Memory B cell (primary cell): ENCODE data around the gene PGRMC2.
"Not testable (repeated sequence)": the region's sequence is repeated elsewhere in the genome, so short reads cannot be mapped to it uniquely, and the experiment has no call there.

ENCODE experiments used
- ATAC-seq: fragments of 150-1000 bp; cut with Tn5 transposase; 2 replicates; pipeline ENCODE4 v1.10.0; 2021; ENCODE audit warnings: low read depth, mild to moderate bottlenecking, moderate library complexity
- DNase-seq, 2 donors: peaks; one replicate each; pipeline ENCODE4 v3.0.0; 2022; ENCODE audit warnings: low spot score in 2 of 2
- H3K27ac Mint-ChIP-seq: one replicate; pipeline ENCODE4 v1.8.0; 2022; ENCODE audit warnings: mild to moderate bottlenecking, moderate library complexity, mixed read lengths
- H3K27me3 Mint-ChIP-seq: one replicate; pipeline ENCODE4 v1.8.0; 2022; ENCODE audit warnings: mixed read lengths
- H3K36me3 Mint-ChIP-seq: one replicate; pipeline ENCODE4 v1.8.0; 2022; ENCODE audit warnings: mild to moderate bottlenecking, mixed read lengths
- H3K4me1 Mint-ChIP-seq: one replicate; pipeline ENCODE4 v1.8.0; 2022; ENCODE audit warnings: mixed read lengths
- H3K4me3 Mint-ChIP-seq: one replicate; pipeline ENCODE4 v1.8.0; 2022; ENCODE audit warnings: mild to moderate bottlenecking, moderate library complexity, mixed read lengths
- H3K9me3 Mint-ChIP-seq: one replicate; pipeline ENCODE4 v1.8.0; 2022; ENCODE audit warnings: mixed read lengths

PGRMC2 gene

GRCh38 chr4:128271551-128271950, 16.1 kb downstream of the PGRMC2 start:
- H3K4me1 Mint-ChIP-seq: peaks cover 2% of the 10 kb centered on the region
- no peak overlapping the region for H3K27ac Mint-ChIP-seq
- no peaks in the 10 kb centered on the region for H3K9me3 Mint-ChIP-seq
- ATAC-seq (no peak), DNase-seq (no peak)
- H3K4me3 Mint-ChIP-seq: no peak overlapping the region
- H3K36me3 Mint-ChIP-seq: peaks cover 6% of the 10 kb centered on the region
- no peaks in the 10 kb centered on the region for H3K27me3 Mint-ChIP-seq

DNA sequence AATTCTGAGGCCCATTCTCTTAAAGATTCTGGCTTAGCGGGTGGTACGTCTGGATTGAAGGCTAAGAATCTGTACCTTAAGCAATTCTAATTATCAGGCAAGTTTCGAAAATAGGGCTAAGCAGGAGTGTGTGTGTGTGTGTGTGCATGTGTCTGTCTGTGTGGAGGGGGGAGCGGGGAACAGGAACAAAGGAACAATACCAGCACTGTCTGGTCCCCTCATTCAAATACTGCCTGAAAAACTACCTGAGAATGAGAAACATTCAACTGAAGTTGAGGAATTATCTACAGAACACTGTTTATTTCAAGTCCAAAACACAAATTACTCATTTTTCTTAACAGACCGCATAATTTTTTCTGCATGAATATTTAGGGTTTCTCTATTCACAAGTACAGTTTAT, 18.6 kb downstream of the PGRMC2 start:
- H3K36me3 Mint-ChIP-seq: peaks cover 6% of the 10 kb centered on the region
- peaks cover 2% of the 10 kb centered on the region for H3K4me1 Mint-ChIP-seq
- no peak for DNase-seq
- ATAC-seq: no peak
- H3K4me3 Mint-ChIP-seq: no peak overlapping the region
- H3K27ac Mint-ChIP-seq: no peak overlapping the region
- H3K27me3 Mint-ChIP-seq: no peaks in the 10 kb centered on the region
- H3K9me3 Mint-ChIP-seq: peaks cover 3% of the 10 kb centered on the region

DNA sequence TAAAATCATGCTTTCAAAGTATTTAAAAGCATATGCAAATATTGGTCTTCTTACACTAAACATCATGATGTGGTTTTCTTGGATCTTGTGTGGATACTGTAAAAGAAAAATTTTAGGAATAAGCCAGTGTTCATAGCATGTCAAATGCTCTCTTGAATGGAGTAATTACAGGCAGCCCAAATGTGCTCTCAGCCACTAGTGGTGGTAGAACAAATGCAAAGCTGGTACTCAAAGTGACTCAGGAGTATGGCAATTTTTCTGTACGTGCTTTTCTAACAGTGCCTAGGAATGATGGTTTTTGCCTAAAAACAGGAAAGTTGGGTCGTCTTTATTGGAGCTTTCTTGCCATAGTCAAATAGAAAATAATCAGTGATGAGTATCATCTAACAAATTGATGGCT, 19.9 kb downstream of the PGRMC2 start:
- H3K27ac Mint-ChIP-seq: no peak overlapping the region

DNA sequence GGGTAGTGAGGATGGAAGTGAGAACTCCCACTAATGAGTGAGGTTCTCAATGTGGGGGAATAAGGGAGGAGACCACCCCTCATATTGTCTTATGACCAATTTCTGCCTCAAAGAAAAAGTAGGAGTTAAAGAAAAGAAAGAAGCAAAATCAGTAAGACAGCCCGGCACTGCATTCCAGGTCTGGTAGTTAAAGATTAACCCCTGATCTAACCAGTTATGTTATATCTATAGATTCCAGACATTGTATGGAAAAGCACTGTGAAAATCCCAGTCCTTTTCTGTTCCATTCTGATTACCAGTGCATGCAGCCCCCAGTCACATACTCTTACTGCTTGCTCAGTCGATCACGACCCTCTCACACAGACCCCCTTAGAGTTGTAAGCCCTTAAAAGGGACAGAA, 20.4 kb downstream of the PGRMC2 start:
- DNase-seq, H3K9me3 Mint-ChIP-seq, H3K4me1 Mint-ChIP-seq, H3K36me3 Mint-ChIP-seq, ATAC-seq, H3K4me3 Mint-ChIP-seq, H3K27me3 Mint-ChIP-seq, H3K27ac Mint-ChIP-seq: not testable (repeated sequence)

More for the DNA sequence above, 19.9 kb downstream of the PGRMC2 start:
- H3K4me3 Mint-ChIP-seq: no peak overlapping the region
- DNase-seq (no peak), ATAC-seq (no peak)
- peaks cover 3% of the 10 kb centered on the region for H3K9me3 Mint-ChIP-seq
- no peaks in the 10 kb centered on the region for H3K27me3 Mint-ChIP-seq
- H3K36me3 Mint-ChIP-seq: peaks cover 5% of the 10 kb centered on the region
- no peaks in the 10 kb centered on the region for H3K4me1 Mint-ChIP-seq

GRCh38 chr4:128265550-128265949, 22.1 kb downstream of the PGRMC2 start:
- DNase-seq, H3K27ac Mint-ChIP-seq, ATAC-seq, H3K9me3 Mint-ChIP-seq, H3K4me1 Mint-ChIP-seq, H3K27me3 Mint-ChIP-seq, H3K4me3 Mint-ChIP-seq, H3K36me3 Mint-ChIP-seq: not testable (repeated sequence)

GRCh38 chr4:128259889-128260288, 27.7 kb downstream of the PGRMC2 start:
- not testable (repeated sequence) for H3K36me3 Mint-ChIP-seq, H3K4me3 Mint-ChIP-seq, H3K27me3 Mint-ChIP-seq, H3K27ac Mint-ChIP-seq, ATAC-seq, H3K4me1 Mint-ChIP-seq, DNase-seq, H3K9me3 Mint-ChIP-seq

DNA sequence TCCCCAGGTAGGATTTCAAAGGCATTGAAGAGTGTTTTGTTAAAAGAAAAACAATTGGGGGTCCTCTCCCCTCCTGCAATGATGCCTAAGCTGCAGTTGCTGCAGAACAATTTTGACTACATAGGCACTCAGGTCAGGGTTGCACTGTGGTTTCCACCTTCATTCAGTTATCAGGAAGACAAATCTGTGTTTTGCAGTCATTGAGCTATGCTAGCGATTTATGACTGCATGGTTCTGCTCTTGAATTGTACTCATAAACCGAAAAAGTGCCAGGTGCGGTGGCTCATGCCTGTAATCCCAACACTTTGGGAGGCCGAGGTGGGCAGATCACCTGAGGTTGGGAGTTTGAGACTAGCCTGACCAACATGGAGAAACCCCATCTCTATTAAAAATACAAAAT, 29.4 kb downstream of the PGRMC2 start:
- DNase-seq, H3K9me3 Mint-ChIP-seq, H3K36me3 Mint-ChIP-seq, ATAC-seq, H3K4me1 Mint-ChIP-seq, H3K27ac Mint-ChIP-seq, H3K27me3 Mint-ChIP-seq, H3K4me3 Mint-ChIP-seq: not testable (repeated sequence)

DNA sequence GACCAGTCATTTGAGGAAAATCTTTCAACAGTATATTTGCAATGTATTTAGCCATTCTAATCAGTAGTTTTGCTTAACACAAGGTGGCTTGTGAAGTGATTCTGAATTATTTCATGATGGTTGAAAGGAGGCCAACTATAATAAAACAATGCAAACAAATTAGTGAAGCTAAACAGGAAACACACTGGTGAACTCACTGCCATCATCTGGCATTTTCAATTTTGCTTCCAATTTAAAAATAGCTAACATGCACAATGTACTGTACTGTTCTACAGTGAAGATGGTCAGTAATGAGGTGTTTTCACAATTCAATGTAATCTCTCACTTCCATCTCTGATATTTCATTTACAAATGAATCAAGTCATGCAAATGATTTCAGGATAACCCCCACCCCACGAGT, 31.1 kb downstream of the PGRMC2 start:
- ATAC-seq (no peak), DNase-seq (no peak)
- peaks cover 3% of the 10 kb centered on the region for H3K9me3 Mint-ChIP-seq
- no peaks in the 10 kb centered on the region for H3K4me1 Mint-ChIP-seq
- H3K27ac Mint-ChIP-seq: no peak overlapping the region
- no peak overlapping the region for H3K4me3 Mint-ChIP-seq
- peaks cover 3% of the 10 kb centered on the region for H3K36me3 Mint-ChIP-seq
- peaks cover 8% of the 10 kb centered on the region for H3K27me3 Mint-ChIP-seq

- Mint-ChIP-seq H3K36me3 (no peaks in the 10 kb centered on the region), H3K27me3 (peaks cover 5% of the 10 kb centered on the region), H3K4me3 (no peak overlapping the region), H3K27ac (no peak overlapping the region), H3K4me1 (no peaks in the 10 kb centered on the region), H3K9me3 (no peaks in the 10 kb centered on the region)
- DNase-seq (no peak), ATAC-seq (no peak)
Observed at GRCh38 chr4:128255906-128256305, 31.7 kb downstream of the PGRMC2 start.

DNA sequence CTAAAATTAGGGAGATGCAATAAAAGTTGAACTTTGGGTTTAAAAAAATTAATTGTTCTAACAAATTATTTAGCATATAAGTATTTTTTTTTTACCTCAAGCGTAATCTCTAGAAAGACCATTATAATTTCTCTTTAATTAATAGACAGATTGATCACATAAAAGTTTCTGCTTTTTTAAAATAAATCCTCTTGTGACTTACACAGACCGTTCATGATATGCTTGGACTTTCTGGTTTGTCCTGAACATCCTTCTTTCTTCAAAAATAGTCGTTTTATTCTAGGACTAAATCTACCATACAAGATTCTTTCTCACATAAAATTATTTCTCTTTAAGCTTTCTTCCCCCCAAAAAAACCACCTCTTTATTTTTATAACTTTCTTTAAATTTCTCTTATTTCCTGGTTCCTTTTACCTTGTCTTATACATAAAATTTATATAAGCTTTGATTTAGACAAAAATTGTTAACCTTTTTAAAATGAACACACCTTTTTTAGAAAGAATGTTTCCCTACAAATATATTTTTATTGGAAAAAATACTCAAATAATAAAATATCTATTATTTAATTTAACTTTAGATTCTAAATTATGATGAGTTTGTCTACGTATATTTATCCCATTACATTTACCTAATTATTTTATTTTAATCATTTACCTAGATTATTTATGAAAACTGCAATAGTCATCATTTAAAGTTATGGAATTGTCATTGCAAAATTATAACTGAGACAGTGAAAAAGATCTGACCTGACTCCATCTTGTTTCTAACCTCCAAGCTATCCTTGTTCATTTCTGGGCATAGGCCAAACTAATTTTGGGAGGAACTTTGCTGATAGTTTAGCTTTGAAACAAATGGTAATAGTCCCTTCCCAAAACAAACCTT, 37.6 kb downstream of the PGRMC2 start:
- Mint-ChIP-seq H3K4me1 (no peaks in the 10 kb centered on the region), H3K27ac (no peak overlapping the region), H3K9me3 (peaks cover 7% of the 10 kb centered on the region), H3K27me3 (peaks cover 5% of the 10 kb centered on the region), H3K36me3 (no peaks in the 10 kb centered on the region), H3K4me3 (no peak overlapping the region)
- ATAC-seq (no peak), DNase-seq (no peak)

DNA sequence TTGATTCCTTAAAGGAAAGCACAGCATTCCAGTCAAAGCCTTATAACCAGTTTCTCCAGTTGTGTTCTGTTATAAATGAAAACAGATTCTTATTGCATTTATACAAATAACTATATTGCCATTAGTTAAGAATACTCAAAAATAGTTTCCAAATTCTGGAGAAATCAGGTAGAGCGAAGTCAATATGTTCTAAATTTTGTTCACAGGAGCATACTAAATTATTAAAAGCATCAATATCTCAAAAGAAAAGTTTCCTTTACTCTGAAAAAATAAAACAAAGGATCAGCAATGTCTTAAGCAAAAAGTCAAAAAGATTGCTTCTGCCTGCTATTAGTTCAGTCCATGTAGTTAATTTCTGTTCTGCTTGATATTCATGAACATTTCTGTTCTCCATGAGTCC, 39.7 kb downstream of the PGRMC2 start:
- Mint-ChIP-seq H3K36me3 (no peaks in the 10 kb centered on the region), H3K4me1 (no peaks in the 10 kb centered on the region), H3K9me3 (peaks cover 7% of the 10 kb centered on the region), H3K27me3 (peaks cover 6% of the 10 kb centered on the region), H3K4me3 (no peak overlapping the region), H3K27ac (no peak overlapping the region)
- ATAC-seq (no peak), DNase-seq (no peak)

GRCh38 chr4:128245391-128245790, 42.2 kb downstream of the PGRMC2 start:
- H3K9me3 Mint-ChIP-seq, DNase-seq, H3K27ac Mint-ChIP-seq, ATAC-seq, H3K4me3 Mint-ChIP-seq, H3K36me3 Mint-ChIP-seq, H3K4me1 Mint-ChIP-seq: not testable (repeated sequence)
- H3K27me3 Mint-ChIP-seq: peaks cover 14% of the 10 kb centered on the region

- H3K4me1 Mint-ChIP-seq: no peaks in the 10 kb centered on the region
- H3K4me3 Mint-ChIP-seq: no peak overlapping the region
- no peak for ATAC-seq
- peaks cover 14% of the 10 kb centered on the region for H3K27me3 Mint-ChIP-seq
- no peak overlapping the region for H3K27ac Mint-ChIP-seq
- peaks cover 7% of the 10 kb centered on the region for H3K9me3 Mint-ChIP-seq
- DNase-seq: no peak
- H3K36me3 Mint-ChIP-seq: no peaks in the 10 kb centered on the region
Observed at GRCh38 chr4:128244379-128244778, 43.2 kb downstream of the PGRMC2 start.

DNA sequence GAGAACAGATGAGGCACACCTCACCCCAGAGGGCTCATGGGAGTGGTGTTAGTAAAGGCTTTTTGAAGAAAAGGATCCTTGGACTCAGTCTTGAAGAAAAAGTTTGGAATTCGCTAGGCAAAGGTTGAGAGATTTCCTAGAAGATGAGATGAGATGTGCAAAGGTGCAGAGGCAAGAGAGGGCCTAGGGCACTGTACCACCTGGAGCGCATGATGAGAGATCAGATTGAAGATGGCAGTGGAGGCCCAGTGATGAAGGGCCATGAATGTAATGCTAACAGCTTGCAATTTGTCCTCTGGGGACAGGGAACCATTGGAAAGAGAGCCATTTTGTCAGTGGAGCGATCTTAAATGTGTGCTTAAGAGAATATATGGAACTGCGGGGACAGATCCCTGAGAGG, 45.0 kb downstream of the PGRMC2 start:
- H3K36me3 Mint-ChIP-seq: no peaks in the 10 kb centered on the region
- no peak overlapping the region for H3K4me3 Mint-ChIP-seq
- ATAC-seq: no peak
- no peaks in the 10 kb centered on the region for H3K4me1 Mint-ChIP-seq
- DNase-seq: no peak
- H3K9me3 Mint-ChIP-seq: peaks cover 7% of the 10 kb centered on the region
- peaks cover 14% of the 10 kb centered on the region for H3K27me3 Mint-ChIP-seq
- no peak overlapping the region for H3K27ac Mint-ChIP-seq

DNA sequence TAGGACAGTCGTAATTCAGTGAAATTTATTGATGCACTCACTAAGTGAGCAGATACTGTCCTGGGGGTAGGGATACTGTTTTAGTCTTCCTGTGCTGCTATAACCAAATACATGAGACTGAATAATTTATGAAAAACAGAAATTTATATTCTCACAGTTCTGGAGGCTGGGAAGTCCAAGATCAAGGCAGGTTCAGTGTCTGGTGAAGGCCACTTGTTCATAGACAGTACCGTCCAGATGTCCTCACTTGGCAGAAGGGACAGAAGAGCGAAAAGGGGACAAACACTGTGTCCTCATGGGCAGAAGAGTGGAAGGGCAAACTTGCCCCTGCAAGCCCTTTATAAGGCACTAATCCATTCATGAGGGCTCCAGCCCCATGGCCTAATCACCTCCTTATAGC, 45.6 kb downstream of the PGRMC2 start:
- Mint-ChIP-seq H3K4me1 (no peaks in the 10 kb centered on the region), H3K27ac (no peak overlapping the region), H3K9me3 (peaks cover 5% of the 10 kb centered on the region), H3K36me3 (no peaks in the 10 kb centered on the region), H3K27me3 (peaks cover 14% of the 10 kb centered on the region), H3K4me3 (no peak overlapping the region)
- no peak for DNase-seq
- no peak for ATAC-seq
